Stimulated activated CD8-positive, alpha-beta memory T cell treated with anti-CD3 and anti-CD28 coated beads, Interleukin-2, amount 100 ng/mL, for 1 hour (primary cell): ENCODE data around the gene TMEM179B.
"Not testable (repeated sequence)": the region's sequence is repeated elsewhere in the genome, so short reads cannot be mapped to it uniquely, and the experiment has no call there.

Experiments
- DNase-seq, 2 donors: peaks; one replicate each; pipeline ENCODE4 v3.0.0-alpha.2; 2020; ENCODE audit warnings: low read depth in 2 of 2

Gene TMEM179B

GRCh38 chr11:62787005-62787759 is at the start of gene TMEM179B:
Gene TMEM179B (plus strand): TSS chr11:62787402. CDS start chr11:62787432, 30 bp downstream.
- DNase-seq = peak; percentile 98

- DNase-seq = no peak
Measured at GRCh38 chr11:62747475-62748160, 39.6 kb upstream of the TMEM179B start.

- not testable (repeated sequence) for DNase-seq
Measured at GRCh38 chr11:62749931-62750330, 37.3 kb upstream of the TMEM179B start.

- DNase-seq = no peak
Measured at GRCh38 chr11:62752177-62752785, 34.9 kb upstream of the TMEM179B start.

GRCh38 chr11:62752994-62753735 is 34.0 kb upstream of the TMEM179B start:
- no peak for DNase-seq

- DNase-seq = peak; percentile 91 to 96
Measured at GRCh38 chr11:62753736-62754603, 33.2 kb upstream of the TMEM179B start, which contains the start of gene ZBTB3. Gene ZBTB3 (minus strand): TSS chr11:62754160. CDS start chr11:62753664, 496 bp downstream.

GRCh38 chr11:62755086-62755615 is 32.1 kb upstream of the TMEM179B start:
- DNase-seq = no peak

GRCh38 chr11:62757846-62758788 is 29.1 kb upstream of the TMEM179B start:
- DNase-seq = no peak

GRCh38 chr11:62760867-62761227 is 26.4 kb upstream of the TMEM179B start:
- not testable (repeated sequence) for DNase-seq

GRCh38 chr11:62770778-62771143 is 16.4 kb upstream of the TMEM179B start:
- DNase-seq = no peak

GRCh38 chr11:62771144-62772021 is 15.8 kb upstream of the TMEM179B start, which contains the start of gene TAF6L:
Gene TAF6L (plus strand): TSS chr11:62771396. CDS start chr11:62775784, 4,388 bp downstream.
- peak; percentile 74 to 80 for DNase-seq

- no peak for DNase-seq
Measured at GRCh38 chr11:62774407-62774806, 12.8 kb upstream of the TMEM179B start.

GRCh38 chr11:62775646-62776045 is 11.6 kb upstream of the TMEM179B start:
- no peak for DNase-seq

GRCh38 chr11:62777389-62777788 is 9.8 kb upstream of the TMEM179B start:
- no peak for DNase-seq

- no peak for DNase-seq
Measured at GRCh38 chr11:62778441-62778840, 8.8 kb upstream of the TMEM179B start.

GRCh38 chr11:62782753-62783152 is 4.4 kb upstream of the TMEM179B start:
- DNase-seq = no peak

- DNase-seq = peak; percentile 70 to 74
Measured at GRCh38 chr11:62786318-62787004, 741 bp upstream of the TMEM179B start.

- DNase-seq = no peak
Measured at GRCh38 chr11:62788991-62789390, 1.8 kb downstream of the TMEM179B start.
